HG03520 (cell line): ENCODE measurements around the gene TTYH1.
"Not testable (repeated sequence)": the region's sequence is repeated elsewhere in the genome, so short reads cannot be mapped to it uniquely, and the experiment has no call there.

Experiments used
- ATAC-seq: cut with Tn5 transposase; IDR thresholded peaks from one replicate; pipeline ENCODE4 v1.9.1; 2021; ENCODE audit warnings: mild to moderate bottlenecking, moderate library complexity; ENCODE audit not compliant: unreplicated experiment

The TTYH1 gene

GRCh38 chr19:54415208-54415900, at the start of gene TTYH1:
Gene TTYH1, plus strand, starts transcription at chr19:54415464. Its CDS starts 89 bp downstream, at chr19:54415553.
- ATAC-seq: no peak

- not testable (repeated sequence) for ATAC-seq
These were observed 49.5 kb upstream of the TTYH1 start for GRCh38 chr19:54365798-54366197.

- no peak for ATAC-seq
These were observed 48.5 kb upstream of the TTYH1 start for GRCh38 chr19:54366811-54367210.

- no peak for ATAC-seq
These were observed 46.1 kb upstream of the TTYH1 start for GRCh38 chr19:54369082-54369687.

GRCh38 chr19:54369688-54370433, 45.4 kb upstream of the TTYH1 start:
- not testable (repeated sequence) for ATAC-seq

- not testable (repeated sequence) for ATAC-seq
These were observed 44.8 kb upstream of the TTYH1 start for GRCh38 chr19:54370434-54370796.

- ATAC-seq: not testable (repeated sequence)
These were observed 43.8 kb upstream of the TTYH1 start for GRCh38 chr19:54371453-54371852.

- no peak for ATAC-seq
These were observed 41.3 kb upstream of the TTYH1 start for GRCh38 chr19:54373781-54374631.

GRCh38 chr19:54375181-54375938, 39.9 kb upstream of the TTYH1 start:
- not testable (repeated sequence) for ATAC-seq

- ATAC-seq: no peak
These were observed 38.5 kb upstream of the TTYH1 start for GRCh38 chr19:54376610-54377285.

- ATAC-seq: no peak
These were observed 36.0 kb upstream of the TTYH1 start for GRCh38 chr19:54379187-54379678.

GRCh38 chr19:54380897-54381296, 34.4 kb upstream of the TTYH1 start:
- no peak for ATAC-seq

- ATAC-seq: not testable (repeated sequence)
These were observed 33.2 kb upstream of the TTYH1 start for GRCh38 chr19:54382041-54382440.

- no peak for ATAC-seq
These were observed 31.9 kb upstream of the TTYH1 start for GRCh38 chr19:54383330-54383729.

- ATAC-seq: no peak
These were observed 27.1 kb upstream of the TTYH1 start for GRCh38 chr19:54387991-54388801.

- ATAC-seq: no peak
These were observed 26.5 kb upstream of the TTYH1 start for GRCh38 chr19:54388802-54389139.

- ATAC-seq: no peak
These were observed 25.7 kb upstream of the TTYH1 start for GRCh38 chr19:54389553-54389952.

- ATAC-seq: no peak
These were observed 24.2 kb upstream of the TTYH1 start for GRCh38 chr19:54390942-54391577.
